Measurements from ENCODE around the gene LOXL1.

DNA sequence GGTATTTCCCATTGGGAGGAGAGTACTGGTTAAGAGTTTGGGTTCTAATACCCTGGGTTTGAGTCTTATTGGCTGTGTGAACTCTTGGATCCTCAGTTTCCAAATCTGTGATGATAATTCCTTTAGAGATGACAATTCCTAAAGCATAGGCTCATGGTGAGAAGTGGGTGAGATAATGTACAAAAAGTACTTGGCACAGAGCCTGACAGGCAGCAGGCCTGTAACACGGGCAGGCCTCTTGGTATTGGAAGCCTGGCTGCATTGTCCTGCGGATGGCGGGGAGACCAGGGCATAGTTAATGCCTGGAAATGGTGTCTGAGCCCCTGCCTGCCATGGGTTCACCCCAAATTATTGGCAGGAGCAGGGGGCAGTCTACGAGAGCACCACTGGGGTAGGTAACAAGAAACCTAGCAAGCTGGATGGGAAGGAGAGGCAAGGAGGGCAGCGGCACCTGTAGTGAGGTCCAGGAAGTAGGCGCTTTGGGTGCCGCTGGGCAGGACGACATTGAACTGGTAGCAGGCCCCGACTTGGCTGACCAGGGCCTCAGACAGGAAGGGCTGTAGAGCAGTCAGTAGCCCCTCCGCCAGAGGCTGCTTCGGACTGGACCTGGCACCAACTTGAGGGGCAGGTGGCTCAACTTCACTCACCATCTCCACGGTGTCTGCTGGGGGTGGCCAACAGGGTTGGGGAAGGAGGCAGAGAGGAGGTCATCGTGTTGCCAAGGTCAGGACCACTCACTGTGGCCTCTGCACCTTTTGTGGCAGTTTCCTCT lies 58.1 kb downstream of the LOXL1 start:
- TF ChIP-seq KAT7 (CRISPR knock-in tag; IDR thresholded peaks at IDR 0.05; ENCODE audit: borderline replicate concordance) (no peak), SNRNP70 (optimal IDR thresholded peaks at IDR 0.05; ENCODE audit: low read depth, low read length) (no peak), CEBPB (tag; IDR thresholded peaks at IDR 0.05) (no peak), CREB1 (IDR thresholded peaks at IDR 0.05) (no peak), CREB1 (CRISPR knock-in tag; IDR thresholded peaks at IDR 0.05) (no peak)

All from K562 (cell line).